K562 (cell line): Measurements from ENCODE around the gene BEST2.
A peak's percentile ranks its signal among the peaks of the same experiment; 100 is the strongest.

Experiments
- ESRRA ChIP-seq: fragments of 450-650 bp; IDR thresholded peaks from 2 replicates; pipeline ENCODE4 v1.6.1; 2014; ENCODE audit warnings: low read depth, mild to moderate bottlenecking, moderate library complexity, borderline replicate concordance
- EZH2 ChIP-seq: IDR thresholded peaks from 2 replicates; pipeline ENCODE4 v1.6.1; 2012; ENCODE audit warnings: low read depth, mild to moderate bottlenecking, inconsistent platforms, low read length, borderline replicate concordance
- MBD1 ChIP-seq: fragments of 250-450 bp; sonication (Bioruptor Pico); IDR thresholded peaks from 2 replicates; pipeline ENCODE4 v1.8.0; 2022; ENCODE audit warnings: inconsistent platforms
- POLR2A ChIP-seq: fragments of 450-650 bp; conservative IDR thresholded peaks from 2 replicates; pipeline ENCODE4 v1.6.1; 2016
- ZNF133 ChIP-seq: fragments of 250-450 bp; sonication (Bioruptor Pico); IDR thresholded peaks from 2 replicates; pipeline ENCODE4 v1.4.0; 2020; ENCODE audit warnings: mild to moderate bottlenecking

- no peak for TF ChIP-seq EZH2
- peak; percentile 86 for TF ChIP-seq ESRRA
- TF ChIP-seq POLR2A, result 0 out of 2 replicates have a peak, but pooled peaks have one; percentile 35
- no peak for TF ChIP-seq ZNF133 (CRISPR knock-in tag)
- TF ChIP-seq MBD1 (CRISPR knock-in tag), result no peak
These were observed 31.1 kb downstream of the BEST2 start for GRCh38 chr19:12782424-12783290.
